ENCODE results near the gene MACROD2.

MACROD2 gene

GRCh38 chr20:15100506-15101160 is 1105.3 kb downstream of the MACROD2 start:
- TF ChIP-seq, protein P1, sequence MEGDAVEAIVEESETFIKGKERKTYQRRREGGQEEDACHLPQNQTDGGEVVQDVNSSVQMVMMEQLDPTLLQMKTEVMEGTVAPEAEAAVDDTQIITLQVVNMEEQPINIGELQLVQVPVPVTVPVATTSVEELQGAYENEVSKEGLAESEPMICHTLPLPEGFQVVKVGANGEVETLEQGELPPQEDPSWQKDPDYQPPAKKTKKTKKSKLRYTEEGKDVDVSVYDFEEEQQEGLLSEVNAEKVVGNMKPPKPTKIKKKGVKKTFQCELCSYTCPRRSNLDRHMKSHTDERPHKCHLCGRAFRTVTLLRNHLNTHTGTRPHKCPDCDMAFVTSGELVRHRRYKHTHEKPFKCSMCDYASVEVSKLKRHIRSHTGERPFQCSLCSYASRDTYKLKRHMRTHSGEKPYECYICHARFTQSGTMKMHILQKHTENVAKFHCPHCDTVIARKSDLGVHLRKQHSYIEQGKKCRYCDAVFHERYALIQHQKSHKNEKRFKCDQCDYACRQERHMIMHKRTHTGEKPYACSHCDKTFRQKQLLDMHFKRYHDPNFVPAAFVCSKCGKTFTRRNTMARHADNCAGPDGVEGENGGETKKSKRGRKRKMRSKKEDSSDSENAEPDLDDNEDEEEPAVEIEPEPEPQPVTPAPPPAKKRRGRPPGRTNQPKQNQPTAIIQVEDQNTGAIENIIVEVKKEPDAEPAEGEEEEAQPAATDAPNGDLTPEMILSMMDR (IDR thresholded peaks at IDR 0.05), result no peak
- Histone ChIP-seq H3K4me1 (ENCODE audit: control insufficient read depth in 1 of 2, insufficient read depth in 1 of 2, low read depth in 1 of 2, low read length in 1 of 2) (no peaks in the 10 kb centered on the region), H3K4me3 (ENCODE audit: low read depth in 1 of 2, low read length in 1 of 2) (no peak overlapping the region), H3K27me3 (no peaks in the 10 kb centered on the region), H3K36me3 (no peaks in the 10 kb centered on the region), H3K9me3 (no peaks in the 10 kb centered on the region), H3K27ac (no peak overlapping the region)

- no peaks in the 10 kb centered on the region for H3K9me3 ChIP-seq
- no peaks in the 10 kb centered on the region for H3K36me3 ChIP-seq
- TF ChIP-seq, protein P1 (IDR thresholded peaks at IDR 0.05), result no peak
- H3K4me3 ChIP-seq (ENCODE audit: low read depth in 1 of 2, low read length in 1 of 2), result no peak overlapping the region
- no peak overlapping the region for H3K27ac ChIP-seq
- no peaks in the 10 kb centered on the region for H3K4me1 ChIP-seq (ENCODE audit: control insufficient read depth in 1 of 2, insufficient read depth in 1 of 2, low read depth in 1 of 2, low read length in 1 of 2)
- no peaks in the 10 kb centered on the region for H3K27me3 ChIP-seq
These were observed 1112.6 kb downstream of the MACROD2 start for GRCh38 chr20:15107931-15108330.

DNA sequence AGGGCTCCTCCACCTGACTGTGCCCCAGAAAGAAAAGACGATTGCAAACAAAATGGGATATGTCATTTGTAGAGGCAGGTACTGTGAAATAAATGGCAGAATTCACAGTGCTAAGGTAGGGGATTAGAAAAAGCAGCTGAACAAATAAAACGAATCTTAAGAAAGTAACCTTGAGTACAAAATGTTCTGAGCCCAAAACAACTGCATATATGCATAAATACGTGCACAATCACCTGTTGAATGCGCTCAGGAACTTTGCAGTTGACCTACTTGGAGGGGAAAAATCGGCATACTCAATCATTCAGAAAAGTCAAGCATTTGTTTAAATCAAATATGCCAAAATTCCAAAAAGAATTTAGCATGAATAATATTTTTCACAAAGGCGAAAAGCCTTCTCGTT is 1114.2 kb downstream of the MACROD2 start:
- TF ChIP-seq, protein P1 (IDR thresholded peaks at IDR 0.05), result no peak
- Histone ChIP-seq H3K27ac (no peak overlapping the region), H3K36me3 (no peaks in the 10 kb centered on the region), H3K27me3 (no peaks in the 10 kb centered on the region), H3K9me3 (no peaks in the 10 kb centered on the region), H3K4me3 (ENCODE audit: low read depth in 1 of 2, low read length in 1 of 2) (no peak overlapping the region), H3K4me1 (ENCODE audit: control insufficient read depth in 1 of 2, insufficient read depth in 1 of 2, low read depth in 1 of 2, low read length in 1 of 2) (no peaks in the 10 kb centered on the region)

- no peaks in the 10 kb centered on the region for H3K4me1 ChIP-seq (ENCODE audit: control insufficient read depth in 1 of 2, insufficient read depth in 1 of 2, low read depth in 1 of 2, low read length in 1 of 2)
- no peaks in the 10 kb centered on the region for H3K27me3 ChIP-seq
- no peaks in the 10 kb centered on the region for H3K9me3 ChIP-seq
- TF ChIP-seq, protein P1 (IDR thresholded peaks at IDR 0.05), result no peak
- H3K4me3 ChIP-seq (ENCODE audit: low read depth in 1 of 2, low read length in 1 of 2), result no peak overlapping the region
- no peaks in the 10 kb centered on the region for H3K36me3 ChIP-seq
- no peak overlapping the region for H3K27ac ChIP-seq
These were observed 1116.3 kb downstream of the MACROD2 start for GRCh38 chr20:15111654-15112053.

DNA sequence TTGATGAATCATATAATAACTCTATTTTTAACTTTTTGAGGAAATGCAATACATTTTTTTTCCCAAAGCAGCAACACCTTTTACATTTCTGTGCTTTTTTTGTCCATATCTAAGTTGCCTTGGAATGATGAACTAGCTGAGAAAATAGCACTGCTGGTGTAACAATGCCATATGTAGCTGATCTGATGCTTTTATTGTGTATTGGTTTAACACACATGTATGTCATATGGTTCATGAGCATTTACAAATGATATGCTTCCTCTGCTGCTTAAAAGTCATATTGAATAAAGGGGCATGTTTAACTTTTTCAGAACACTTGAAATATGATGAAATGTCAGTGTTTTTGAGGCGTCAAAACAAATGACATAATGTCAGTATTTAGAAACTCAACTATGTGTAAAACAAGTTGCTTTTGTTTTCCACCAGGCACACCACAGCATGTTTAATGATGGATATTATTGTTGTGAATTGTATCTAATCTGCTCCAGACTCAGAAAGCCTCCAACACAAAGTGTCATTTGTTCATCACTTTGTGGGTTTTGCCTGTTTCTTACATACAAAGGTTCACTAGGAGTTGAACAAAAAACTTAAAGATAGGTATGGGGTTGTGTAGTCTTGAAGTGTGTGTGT is 1117.9 kb downstream of the MACROD2 start:
- H3K27ac ChIP-seq, result no peak overlapping the region

More for the DNA sequence above, 1117.9 kb downstream of the MACROD2 start:
- Histone ChIP-seq H3K27me3 (no peaks in the 10 kb centered on the region), H3K4me1 (ENCODE audit: control insufficient read depth in 1 of 2, insufficient read depth in 1 of 2, low read depth in 1 of 2, low read length in 1 of 2) (no peaks in the 10 kb centered on the region), H3K36me3 (no peaks in the 10 kb centered on the region), H3K4me3 (ENCODE audit: low read depth in 1 of 2, low read length in 1 of 2) (no peak overlapping the region), H3K9me3 (no peaks in the 10 kb centered on the region)
- TF ChIP-seq, protein P1 (IDR thresholded peaks at IDR 0.05), result no peak
